Activated T-cell treated with anti-CD3 and anti-CD28 coated beads, Interleukin-2, amount 50 U/mL, for 1 hour (primary cell): ENCODE results near the gene IMP3.
A peak's percentile ranks its signal among the peaks of the same experiment; 100 is the strongest.
"Not testable (repeated sequence)": the region's sequence is repeated elsewhere in the genome, so short reads cannot be mapped to it uniquely, and the experiment has no call there.

ENCODE experiments used
- DNase-seq: peaks from one replicate; pipeline ENCODE4 v3.0.0-alpha.2; 2020

IMP3 gene

GRCh38 chr15:75639709-75640482 is at the start of gene IMP3:
TSS of gene IMP3 (minus strand) at chr15:75640224. CDS start at chr15:75640168, 56 bp downstream.
- peak; percentile 89 for DNase-seq

- DNase-seq: not testable (repeated sequence)
These were observed 49.4 kb upstream of the IMP3 start for GRCh38 chr15:75689429-75689828.

GRCh38 chr15:75688831-75689230 is 48.8 kb upstream of the IMP3 start:
- no peak for DNase-seq

GRCh38 chr15:75688278-75688557 is 48.2 kb upstream of the IMP3 start:
- no peak for DNase-seq

GRCh38 chr15:75687486-75688277 is 47.7 kb upstream of the IMP3 start:
- DNase-seq: no peak

- DNase-seq: peak; percentile 79
These were observed 46.2 kb upstream of the IMP3 start for GRCh38 chr15:75686212-75686642.

- no peak for DNase-seq
These were observed 45.2 kb upstream of the IMP3 start for GRCh38 chr15:75685195-75685594.

- no peak for DNase-seq
These were observed 44.6 kb upstream of the IMP3 start for GRCh38 chr15:75684648-75685047.

GRCh38 chr15:75683646-75684312 is 43.8 kb upstream of the IMP3 start:
- DNase-seq: peak; percentile 70

GRCh38 chr15:75682181-75683135 is 42.4 kb upstream of the IMP3 start:
- no peak for DNase-seq

- DNase-seq: no peak
These were observed 40.2 kb upstream of the IMP3 start for GRCh38 chr15:75680007-75680789.

- not testable (repeated sequence) for DNase-seq
These were observed 38.3 kb upstream of the IMP3 start for GRCh38 chr15:75678324-75678690.

GRCh38 chr15:75677465-75678323 is 37.7 kb upstream of the IMP3 start:
- no peak for DNase-seq

GRCh38 chr15:75676688-75677464 is 36.9 kb upstream of the IMP3 start:
- no peak for DNase-seq

GRCh38 chr15:75675579-75676404 is 35.8 kb upstream of the IMP3 start:
- DNase-seq: no peak

GRCh38 chr15:75674366-75674765 is 34.3 kb upstream of the IMP3 start:
- no peak for DNase-seq

- DNase-seq: no peak
These were observed 33.6 kb upstream of the IMP3 start for GRCh38 chr15:75673426-75674235.
